NK-92 treated with Interleukin-12 subunit alpha and Interleukin-12 subunit beta, amount 100 ng/mL, for 24 hours (cell line): ENCODE measurements around the gene USP17L27.
"Not testable (repeated sequence)": the region's sequence is repeated elsewhere in the genome, so short reads cannot be mapped to it uniquely, and the experiment has no call there.

ENCODE experiments used
- DNase-seq: peaks from one replicate; lab custom pipeline; 2025; lab: John Stamatoyannopoulos, UW

USP17L27 gene

GRCh38 chr4:9343848-9344247 lies at the start of gene USP17L27:
Gene USP17L27 (plus strand): TSS chr4:9344148. CDS start chr4:9344148, 0 bp downstream.
- DNase-seq: not testable (repeated sequence)

- not testable (repeated sequence) for DNase-seq
Measured at GRCh38 chr4:9324191-9324590, 19.8 kb upstream of the USP17L27 start.

GRCh38 chr4:9324865-9325264 lies 19.1 kb upstream of the USP17L27 start, which contains the start of gene USP17L24:
Gene USP17L24 (plus strand): TSS chr4:9325165. CDS start chr4:9325165, 0 bp downstream.
- not testable (repeated sequence) for DNase-seq

- not testable (repeated sequence) for DNase-seq
Measured at GRCh38 chr4:9329611-9330010, 14.3 kb upstream of the USP17L27 start, which contains the start of gene USP17L25. Gene USP17L25 (plus strand): TSS chr4:9329911. CDS start chr4:9329911, 0 bp downstream.

- DNase-seq: not testable (repeated sequence)
Measured at GRCh38 chr4:9334358-9334757, 9.6 kb upstream of the USP17L27 start, which contains the start of gene USP17L26. Gene USP17L26 (plus strand): TSS chr4:9334658. CDS start chr4:9334658, 0 bp downstream.

GRCh38 chr4:9339103-9339502 lies 4.8 kb upstream of the USP17L27 start, which contains the start of gene USP17L5:
Gene USP17L5 (plus strand): TSS chr4:9339403. CDS start chr4:9339403, 0 bp downstream.
- DNase-seq: not testable (repeated sequence)

- not testable (repeated sequence) for DNase-seq
Measured at GRCh38 chr4:9348593-9348992, 4.6 kb downstream of the USP17L27 start, which contains the start of gene USP17L28. Gene USP17L28 (plus strand): TSS chr4:9348893. CDS start chr4:9348893, 0 bp downstream.

- DNase-seq: not testable (repeated sequence)
Measured at GRCh38 chr4:9350866-9351265, 6.9 kb downstream of the USP17L27 start.

- not testable (repeated sequence) for DNase-seq
Measured at GRCh38 chr4:9353338-9353737, 9.4 kb downstream of the USP17L27 start, which contains the start of gene USP17L29. Gene USP17L29 (plus strand): TSS chr4:9353638. CDS start chr4:9353638, 0 bp downstream.

GRCh38 chr4:9362829-9363228 lies 18.9 kb downstream of the USP17L27 start, which contains the start of gene USP17L30:
Gene USP17L30 (plus strand): TSS chr4:9363129. CDS start chr4:9363129, 0 bp downstream.
- not testable (repeated sequence) for DNase-seq

GRCh38 chr4:9379881-9380280 lies 35.9 kb downstream of the USP17L27 start:
- not testable (repeated sequence) for DNase-seq

GRCh38 chr4:9381012-9381534 lies 37.1 kb downstream of the USP17L27 start:
- DNase-seq: not testable (repeated sequence)

- no peak for DNase-seq
Measured at GRCh38 chr4:9384126-9384525, 40.2 kb downstream of the USP17L27 start.

- not testable (repeated sequence) for DNase-seq
Measured at GRCh38 chr4:9389001-9389400, 45.1 kb downstream of the USP17L27 start.
